Activated CD4-positive, alpha-beta T cell treated with anti-CD3 and anti-CD28 coated beads for 36 hours (primary cell): ENCODE data around the gene ZNF513. TPM values are rescaled to one million over a fixed set of nuclear protein-coding genes. Genes with fewer than 3 reads are reported as not detected.

Experiments
- ATAC-seq: fragments of 200-7000 bp; cut with Tn5 transposase; one replicate; pipeline ENCODE4 v1.10.0; 2021; ENCODE audit warnings: mild to moderate bottlenecking, moderate library complexity
- CTCF ChIA-PET: fragments of 350-600 bp; sonication (Branson Sonifier 250); formaldehyde crosslinking; loops from one replicate; lab custom pipeline; 2021; ENCODE audit warnings: antibody characterized with exemption; lab: Charles Lee
- POLR2A ChIA-PET: fragments of 350-600 bp; sonication (Branson Sonifier 250); formaldehyde crosslinking; loops from one replicate; lab custom pipeline; 2021; ENCODE audit warnings: antibody characterized with exemption, inconsistent platforms; lab: Charles Lee
- DNase-seq: peaks from one replicate; pipeline ENCODE4 v3.0.0-alpha.2; 2020
- H3K27ac Mint-ChIP-seq: one replicate; pipeline ENCODE4 v1.8.0; 2021; ENCODE audit warnings: mixed read lengths
- H3K27me3 Mint-ChIP-seq: one replicate; pipeline ENCODE4 v1.8.0; 2021; ENCODE audit warnings: mixed read lengths
- H3K36me3 Mint-ChIP-seq: one replicate; pipeline ENCODE4 v1.8.0; 2021; ENCODE audit warnings: low read depth, mixed read lengths
- H3K4me1 Mint-ChIP-seq: one replicate; pipeline ENCODE4 v1.8.0; 2021; ENCODE audit warnings: mixed read lengths
- H3K4me3 Mint-ChIP-seq: one replicate; pipeline ENCODE4 v1.8.0; 2021; ENCODE audit warnings: mild to moderate bottlenecking, moderate library complexity, mixed read lengths
- H3K9me3 Mint-ChIP-seq: one replicate; pipeline ENCODE4 v1.8.0; 2021; ENCODE audit warnings: low read depth, mixed read lengths
- intact Hi-C, 2 experiments: fragments of 100-400 bp; cut with DNase I in 1 of 2; cut with micrococcal nuclease in 1 of 2; formaldehyde crosslinking; loops; one replicate each; pipeline versions ENCODE4 v1.14.2 to v1.15.1; 2022 to 2024; cut with DNase I, micrococcal nuclease
- total RNA-seq, 2 experiments: library from RNA; stranded (reverse); gene quantifications; one replicate each; pipeline ENCODE4 v1.2.3, GENCODE V29; 2021

Gene ZNF513
- total RNA-seq, 2 experiments from 2014 or later: 7.7 to 10.5 TPM

DNA sequence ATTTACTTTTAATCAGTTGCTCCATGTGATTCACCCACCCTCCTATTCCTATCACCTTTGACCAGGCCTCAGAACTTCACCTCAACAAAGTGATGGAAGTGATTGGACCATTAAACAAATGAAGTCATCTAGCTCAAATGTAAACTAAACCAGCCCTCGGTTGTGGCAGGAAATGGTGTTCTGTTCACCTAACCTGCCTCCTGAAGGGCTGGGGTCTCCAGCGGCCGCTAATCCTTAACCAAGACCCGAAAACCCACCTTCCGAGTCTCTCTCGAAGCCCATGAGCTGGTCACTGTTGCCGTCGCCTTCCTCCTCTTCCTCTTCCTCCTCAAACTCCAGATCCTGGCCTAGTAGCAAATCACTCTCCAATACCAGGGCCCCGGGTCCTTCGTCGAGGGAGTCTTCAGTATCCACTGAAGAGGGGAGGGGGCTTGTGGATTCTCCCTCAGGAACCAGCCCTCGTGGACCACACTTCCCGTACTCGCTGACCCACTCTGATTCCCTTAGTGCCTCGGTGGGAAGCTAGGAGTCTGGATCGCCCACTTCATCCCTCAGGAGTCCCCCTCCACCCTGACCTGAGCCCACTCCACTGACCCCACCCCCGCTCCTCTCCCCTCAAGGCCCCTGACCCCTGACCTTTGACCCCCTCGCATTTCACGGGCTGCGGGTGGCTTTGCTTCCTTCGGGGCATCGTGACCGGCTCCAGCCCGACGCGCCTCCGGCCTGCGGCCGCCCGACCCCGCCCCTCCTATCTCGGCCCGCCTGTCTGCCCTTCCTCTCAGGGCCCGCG is 503 bp downstream of the ZNF513 start:
- Mint-ChIP-seq H3K36me3 (peaks cover 67% of the 10 kb centered on the region), H3K27ac (peak overlapping the region; percentile 93)
- intact Hi-C loops: loop anchor here (1.0 to 2.0 kb wide), 10 partner anchors 10 to 283 kb away; partner anchors contain the start of genes EIF2B4 (in 2 of the 2), PPM1G (in 2 of the 2), SLC4A1AP (in 2 of the 2) and SNX17 (in 2 of the 2)

DNA sequence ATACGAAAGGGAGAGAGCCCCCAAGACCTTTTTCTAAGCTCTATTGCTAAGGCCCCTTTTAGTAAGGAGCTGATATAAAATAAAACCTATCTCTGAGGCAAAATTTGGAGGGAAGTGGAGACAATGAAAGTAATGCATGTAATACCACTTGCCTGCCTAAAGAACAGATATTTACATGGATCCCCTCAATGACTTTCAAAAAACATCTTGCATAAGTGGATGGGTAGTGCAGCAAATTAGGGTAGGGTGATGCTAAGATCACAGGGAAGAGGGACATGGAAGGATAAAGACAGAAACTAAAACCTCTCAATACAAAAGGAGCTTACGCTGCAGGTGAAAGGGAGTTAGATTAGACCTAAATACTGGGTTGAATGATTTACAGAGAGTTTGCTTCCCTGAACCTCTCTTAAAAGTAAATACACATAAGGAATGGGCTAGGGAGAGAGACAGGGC is 1.1 kb downstream of the ZNF513 start:
- ChIA-PET CTCF (interaction anchor here (0.6 to 2.1 kb wide), 8 partner anchors 8 to 76 kb away, joined by 3 to 18 read pairs (median 4); partner anchors contain the start of genes EIF2B4, NRBP1, PPM1G and SNX17), POLR2A (no interaction called here)
- DNase-seq (no peak), ATAC-seq (no peak)
- Mint-ChIP-seq H3K27ac (peak overlapping the region; percentile 93), H3K4me1 (peaks cover 29% of the 10 kb centered on the region), H3K27me3 (no peaks in the 10 kb centered on the region), H3K36me3 (peaks cover 70% of the 10 kb centered on the region), H3K9me3 (no peaks in the 10 kb centered on the region), H3K4me3 (peak overlapping the region; percentile 89)
- intact Hi-C loops: no loop called here

More for the DNA sequence above, 503 bp downstream of the ZNF513 start:
- Mint-ChIP-seq H3K4me1 (peaks cover 29% of the 10 kb centered on the region), H3K27me3 (no peaks in the 10 kb centered on the region), H3K9me3 (no peaks in the 10 kb centered on the region), H3K4me3 (peak overlapping the region; percentile 89)
- DNase-seq: peak; percentile 74
- peak; percentile 40 for ATAC-seq
- POLR2A ChIA-PET: interaction anchor here (1.0 kb wide), 1 partner anchor 49 kb away, joined by 3 read pairs; the partner anchor contains the start of gene NRBP1
- CTCF ChIA-PET: interaction anchor here (0.6 to 2.1 kb wide), 8 partner anchors 8 to 76 kb away, joined by 3 to 18 read pairs (median 4); partner anchors contain the start of genes EIF2B4, NRBP1, PPM1G and SNX17

DNA sequence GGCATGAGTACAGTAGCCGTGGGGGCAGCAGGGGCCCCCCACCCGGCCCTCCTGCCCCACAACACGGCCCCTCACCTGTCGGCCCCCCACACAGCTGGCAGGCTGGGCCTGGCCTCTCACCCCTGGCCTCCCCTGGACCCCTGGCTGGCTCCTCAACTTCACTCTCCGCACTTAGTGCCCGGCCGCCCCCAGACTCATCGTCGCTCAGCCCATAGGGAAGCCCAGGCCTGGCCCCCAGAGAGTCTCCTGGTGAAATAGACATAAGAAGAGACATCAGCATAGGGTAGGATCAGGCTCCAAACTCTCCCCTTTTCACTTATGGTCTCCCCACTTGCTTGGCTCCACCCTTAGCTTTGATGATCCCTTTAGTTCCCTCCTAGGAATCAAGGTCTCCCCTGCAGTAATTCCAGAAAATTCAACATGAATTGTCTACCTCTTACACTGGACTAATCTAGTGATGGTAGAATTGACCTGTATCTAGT is 1.7 kb downstream of the ZNF513 start:
- ATAC-seq (no peak), DNase-seq (no peak)
- intact Hi-C loops: no loop called here
- H3K4me3 Mint-ChIP-seq: peak overlapping the region; percentile 89
- ChIA-PET CTCF (interaction anchor here (0.8 to 2.1 kb wide), 7 partner anchors 8 to 75 kb away, joined by 3 to 18 read pairs (median 4); partner anchors contain the start of genes EIF2B4, NRBP1, PPM1G and SNX17), POLR2A (no interaction called here)
- H3K27me3 Mint-ChIP-seq: no peaks in the 10 kb centered on the region
- H3K27ac Mint-ChIP-seq: peak overlapping the region; percentile 93
- peaks cover 69% of the 10 kb centered on the region for H3K36me3 Mint-ChIP-seq
- no peaks in the 10 kb centered on the region for H3K9me3 Mint-ChIP-seq
- H3K4me1 Mint-ChIP-seq: peaks cover 26% of the 10 kb centered on the region

- H3K4me3 Mint-ChIP-seq: peak overlapping the region; percentile 89
- H3K36me3 Mint-ChIP-seq: peaks cover 69% of the 10 kb centered on the region
- POLR2A ChIA-PET: no interaction called here
- CTCF ChIA-PET: interaction anchor here (0.6 to 0.8 kb wide), 2 partner anchors 10 to 20 kb away, joined by 3 read pairs; no protein-coding TSS in a partner anchor
- intact Hi-C loops: no loop called here
- no peaks in the 10 kb centered on the region for H3K9me3 Mint-ChIP-seq
- peaks cover 25% of the 10 kb centered on the region for H3K4me1 Mint-ChIP-seq
- ATAC-seq (no peak), DNase-seq (peak; percentile 40)
- no peak overlapping the region for H3K27ac Mint-ChIP-seq
- H3K27me3 Mint-ChIP-seq: no peaks in the 10 kb centered on the region
Observed at GRCh38 chr2:27378096-27378808, 2.3 kb downstream of the ZNF513 start.

DNA sequence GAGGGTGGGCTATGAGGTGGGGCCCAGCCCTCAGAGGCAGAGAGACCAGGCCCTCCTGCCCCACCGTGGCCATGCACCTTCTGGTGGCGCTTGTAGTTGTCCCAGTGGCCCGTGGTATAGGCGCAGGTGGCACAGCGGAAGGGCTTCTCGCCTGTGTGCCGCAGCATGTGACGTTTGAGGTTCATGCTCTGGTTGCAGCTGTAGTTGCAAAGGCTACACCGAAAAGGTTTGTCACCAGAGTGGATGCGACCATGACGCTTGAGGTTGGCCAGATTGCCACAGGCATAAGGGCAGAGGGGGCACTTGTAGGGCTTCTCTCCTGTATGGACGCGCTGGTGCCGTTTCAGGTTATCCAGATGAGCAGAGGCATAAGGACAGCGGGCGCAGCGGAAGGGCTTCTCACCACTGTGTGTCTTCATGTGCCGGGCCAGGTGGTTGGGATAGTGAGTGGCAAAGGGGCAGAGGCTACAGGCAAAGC is 2.9 kb downstream of the ZNF513 start:
- intact Hi-C loops: no loop called here
- H3K9me3 Mint-ChIP-seq: no peaks in the 10 kb centered on the region

DNA sequence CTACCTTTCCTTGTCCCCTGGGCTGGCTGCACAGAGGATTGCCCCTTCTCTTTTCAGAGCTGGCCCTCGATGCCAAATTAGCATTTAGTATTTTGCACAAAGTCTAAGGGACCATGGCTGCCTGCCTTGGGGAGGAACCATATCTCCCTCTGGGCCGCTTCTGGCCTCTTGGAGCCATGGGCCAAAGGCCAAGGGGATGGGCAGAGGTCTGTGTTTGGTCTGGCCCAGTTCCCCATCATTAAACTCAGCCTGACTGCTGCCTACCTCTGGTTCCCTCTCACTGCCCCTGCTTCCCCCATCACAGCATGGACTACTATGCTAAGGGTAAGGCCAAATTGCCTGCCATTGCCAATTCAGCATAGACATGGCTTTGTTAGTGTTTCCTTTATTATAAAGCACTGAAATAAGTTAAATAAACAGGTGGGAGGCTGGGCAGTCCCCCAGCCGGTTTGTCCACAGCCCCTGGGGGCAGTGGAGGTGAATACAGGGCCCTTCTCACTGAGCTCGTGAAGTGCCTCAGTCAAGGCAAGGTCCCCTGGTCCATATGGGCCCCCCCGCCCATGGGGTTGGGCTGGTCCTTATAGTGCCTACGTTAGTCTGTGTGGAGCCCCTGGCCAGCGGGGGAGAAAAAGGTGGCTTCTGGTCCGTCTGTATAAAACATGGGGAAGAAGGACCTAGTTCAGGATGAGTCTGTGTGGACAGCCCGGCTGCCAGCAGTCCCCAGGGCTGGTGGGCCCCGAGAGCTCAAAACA is 3.5 kb downstream of the ZNF513 start:
- no peak overlapping the region for H3K4me3 Mint-ChIP-seq
- ATAC-seq (no peak), DNase-seq (no peak)
- no peak overlapping the region for H3K27ac Mint-ChIP-seq
- no peaks in the 10 kb centered on the region for H3K9me3 Mint-ChIP-seq
- no peaks in the 10 kb centered on the region for H3K27me3 Mint-ChIP-seq
- peaks cover 34% of the 10 kb centered on the region for H3K4me1 Mint-ChIP-seq
- intact Hi-C loops: no loop called here
- POLR2A ChIA-PET: no interaction called here
- CTCF ChIA-PET: interaction anchor here (0.6 kb wide), 2 partner anchors 435 to 1188 kb away, joined by 3 read pairs; no protein-coding TSS in a partner anchor
- peaks cover 73% of the 10 kb centered on the region for H3K36me3 Mint-ChIP-seq

More for the DNA sequence above, 2.9 kb downstream of the ZNF513 start:
- ATAC-seq (no peak), DNase-seq (no peak)
- Mint-ChIP-seq H3K4me1 (peaks cover 29% of the 10 kb centered on the region), H3K4me3 (no peak overlapping the region), H3K27me3 (no peaks in the 10 kb centered on the region), H3K36me3 (peaks cover 74% of the 10 kb centered on the region), H3K27ac (no peak overlapping the region)
- CTCF ChIA-PET: interaction anchor here (0.6 kb wide), 3 partner anchors 9 to 1189 kb away, joined by 3 read pairs; no protein-coding TSS in a partner anchor
- POLR2A ChIA-PET: no interaction called here

DNA sequence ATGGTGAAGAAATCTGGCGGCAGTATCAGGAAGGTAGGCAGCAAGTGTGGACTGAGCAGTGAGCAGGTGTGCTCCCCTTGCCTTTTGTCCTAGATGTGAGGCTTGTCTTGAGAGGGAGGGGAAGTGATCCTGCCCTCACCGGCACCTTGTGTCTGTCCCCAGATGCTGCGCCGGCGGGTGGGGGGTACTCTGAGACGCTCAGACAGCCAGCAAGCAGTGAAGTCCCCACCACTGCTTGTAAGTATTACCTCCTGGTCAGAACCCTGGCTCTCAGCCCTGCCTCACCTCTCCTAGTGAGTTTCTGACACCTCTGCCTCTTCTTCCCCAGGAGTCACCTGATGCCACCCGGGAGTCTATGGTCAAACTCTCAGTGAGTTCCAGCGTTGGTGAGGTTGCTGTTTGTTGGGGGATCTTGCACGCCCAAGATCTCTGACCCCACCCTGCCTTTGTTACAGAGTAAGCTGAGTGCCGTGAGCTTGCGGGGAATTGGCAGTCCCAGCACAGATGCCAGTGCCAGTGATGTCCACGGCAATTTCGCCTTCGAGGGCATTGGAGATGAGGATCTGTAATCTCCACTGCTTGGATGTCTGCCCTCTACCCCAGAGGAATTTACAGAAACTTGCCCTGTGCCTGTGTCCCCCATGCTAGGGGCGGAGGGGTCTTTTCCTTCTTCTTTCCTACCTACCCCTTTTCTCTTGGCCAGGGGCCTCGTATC is 4.2 kb downstream of the ZNF513 start:
- Mint-ChIP-seq H3K9me3 (no peaks in the 10 kb centered on the region), H3K4me1 (peaks cover 34% of the 10 kb centered on the region), H3K27ac (no peak overlapping the region), H3K36me3 (peaks cover 70% of the 10 kb centered on the region), H3K27me3 (no peaks in the 10 kb centered on the region), H3K4me3 (no peak overlapping the region)
- ChIA-PET POLR2A (no interaction called here), CTCF (interaction anchor here (0.6 to 0.7 kb wide), 2 partner anchors 9 to 1031 kb away, joined by 3 to 4 read pairs; no protein-coding TSS in a partner anchor)
- ATAC-seq: no peak
- intact Hi-C loops: no loop called here
- DNase-seq: no peak

- H3K27ac Mint-ChIP-seq: no peak overlapping the region
- H3K4me3 Mint-ChIP-seq: no peak overlapping the region
- H3K9me3 Mint-ChIP-seq: no peaks in the 10 kb centered on the region
- intact Hi-C loops: no loop called here
- H3K4me1 Mint-ChIP-seq: peaks cover 28% of the 10 kb centered on the region
- peaks cover 65% of the 10 kb centered on the region for H3K36me3 Mint-ChIP-seq
- DNase-seq: no peak
- ATAC-seq: no peak
- CTCF ChIA-PET: interaction anchor here (0.6 to 0.7 kb wide), 2 partner anchors 8 to 1030 kb away, joined by 3 to 4 read pairs; no protein-coding TSS in a partner anchor
- H3K27me3 Mint-ChIP-seq: no peaks in the 10 kb centered on the region
- POLR2A ChIA-PET: no interaction called here
Observed at GRCh38 chr2:27375513-27376099, 4.9 kb downstream of the ZNF513 start.

- Mint-ChIP-seq H3K36me3 (peaks cover 53% of the 10 kb centered on the region), H3K27ac (peak overlapping the region; percentile 17)
Observed at GRCh38 chr2:27373567-27373966, 7.0 kb downstream of the ZNF513 start.

More at GRCh38 chr2:27373567-27373966, 7.0 kb downstream of the ZNF513 start:
- H3K4me1 Mint-ChIP-seq: peaks cover 25% of the 10 kb centered on the region
- intact Hi-C loops: loop anchor here in 1 of 2 experiments (5.0 kb wide), 1 partner anchor 519 kb away; the partner anchor contains the start of genes BABAM2 and RBKS
- ATAC-seq (no peak), DNase-seq (no peak)
- ChIA-PET POLR2A (no interaction called here), CTCF (no interaction called here)
- no peak overlapping the region for H3K4me3 Mint-ChIP-seq
- H3K27me3 Mint-ChIP-seq: no peaks in the 10 kb centered on the region
- no peaks in the 10 kb centered on the region for H3K9me3 Mint-ChIP-seq
